ENCODE results near the gene VPS37C. TPM values are rescaled to one million over a fixed set of nuclear protein-coding genes. Genes with fewer than 3 reads are reported as not detected.
A peak's percentile ranks its signal among the peaks of the same experiment; 100 is the strongest.
"Not testable (repeated sequence)": the region's sequence is repeated elsewhere in the genome, so short reads cannot be mapped to it uniquely, and the experiment has no call there.

VPS37C gene
- 10 to 100 TPM; 14.7 to 42.0 (median 24.3) TPM for total RNA-seq

DNA sequence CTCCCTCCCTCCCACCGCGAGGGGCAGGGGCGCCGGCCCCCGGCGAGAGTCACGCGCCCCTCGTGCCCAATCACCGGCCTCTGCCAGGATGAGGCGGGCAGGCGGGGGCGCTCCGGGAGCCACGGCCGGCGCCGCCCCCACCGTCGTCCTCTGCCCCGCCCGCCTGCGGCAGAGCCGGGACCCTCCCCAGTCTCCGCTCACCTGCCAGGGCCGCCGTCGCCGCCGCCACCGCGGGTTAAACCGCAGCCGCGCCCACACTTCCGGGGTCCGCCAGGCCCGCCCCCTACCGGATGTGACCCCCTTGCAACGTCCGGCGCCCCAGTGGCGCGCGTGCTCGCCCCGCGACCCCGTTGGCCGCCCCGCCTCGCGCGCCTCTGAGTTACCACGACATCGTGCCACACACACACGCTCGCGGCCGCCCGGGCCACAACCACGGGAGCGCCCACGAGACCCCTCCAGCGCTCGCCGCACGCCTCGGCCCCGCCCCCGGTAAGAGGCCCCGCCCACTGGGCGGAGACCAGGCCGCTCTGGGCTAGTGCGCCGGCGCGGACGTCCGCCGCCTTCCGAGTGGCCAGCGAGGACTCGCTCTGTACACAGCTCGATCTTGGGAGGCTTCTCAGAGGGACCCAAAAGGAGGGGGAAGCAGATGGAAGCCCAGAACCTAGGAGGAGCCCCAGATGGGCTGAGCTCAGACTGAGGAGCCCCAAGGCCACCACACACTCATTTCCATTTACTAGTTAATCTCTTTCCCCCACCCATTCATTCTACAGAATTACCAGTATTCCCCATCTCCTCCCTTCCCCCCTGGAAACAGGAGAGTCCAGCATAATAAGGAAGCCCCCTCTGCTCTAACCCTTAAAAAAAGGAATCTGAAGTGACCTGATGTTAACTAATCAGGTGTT is at the start of gene VPS37C:
Gene VPS37C, minus strand, starts transcription at position 237 of the 902 bp plus-strand sequence. CDS start 22,597 bp downstream, outside the sequence.
- TF ChIP-seq POLR2AphosphoS5 (IDR thresholded peaks at IDR 0.05): peak; percentile 63 to 83
- TF ChIP-seq, protein P1, sequence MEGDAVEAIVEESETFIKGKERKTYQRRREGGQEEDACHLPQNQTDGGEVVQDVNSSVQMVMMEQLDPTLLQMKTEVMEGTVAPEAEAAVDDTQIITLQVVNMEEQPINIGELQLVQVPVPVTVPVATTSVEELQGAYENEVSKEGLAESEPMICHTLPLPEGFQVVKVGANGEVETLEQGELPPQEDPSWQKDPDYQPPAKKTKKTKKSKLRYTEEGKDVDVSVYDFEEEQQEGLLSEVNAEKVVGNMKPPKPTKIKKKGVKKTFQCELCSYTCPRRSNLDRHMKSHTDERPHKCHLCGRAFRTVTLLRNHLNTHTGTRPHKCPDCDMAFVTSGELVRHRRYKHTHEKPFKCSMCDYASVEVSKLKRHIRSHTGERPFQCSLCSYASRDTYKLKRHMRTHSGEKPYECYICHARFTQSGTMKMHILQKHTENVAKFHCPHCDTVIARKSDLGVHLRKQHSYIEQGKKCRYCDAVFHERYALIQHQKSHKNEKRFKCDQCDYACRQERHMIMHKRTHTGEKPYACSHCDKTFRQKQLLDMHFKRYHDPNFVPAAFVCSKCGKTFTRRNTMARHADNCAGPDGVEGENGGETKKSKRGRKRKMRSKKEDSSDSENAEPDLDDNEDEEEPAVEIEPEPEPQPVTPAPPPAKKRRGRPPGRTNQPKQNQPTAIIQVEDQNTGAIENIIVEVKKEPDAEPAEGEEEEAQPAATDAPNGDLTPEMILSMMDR (IDR thresholded peaks at IDR 0.05): peak in 4 of 6 experiments; percentile 58 to 67 (median 63)
- TF ChIP-seq POLR2A (IDR thresholded peaks at IDR 0.05): peak in 3 of 4 donors; percentile 73 to 87 (median 75)
- peak in 1 of 4 donors; percentile 5 for TF ChIP-seq EP300 (IDR thresholded peaks at IDR 0.05)
- no peaks in the 10 kb centered on the region for H3K27me3 ChIP-seq
- H3K9me3 ChIP-seq: no peaks in the 10 kb centered on the region
- H3K4me3 ChIP-seq: peak within 1 kb of the TSS; percentile 8 to 82 (median 77)
- peaks cover 0 to 4% (median 0%) of the 10 kb centered on the region in 4 donors for H3K36me3 ChIP-seq
- ATAC-seq (ENCODE audit: low FRiP score in 2 of 2): peak; percentile 97 to 98
- DNase-seq: peak; percentile 92 to 99
- 0 to 1% methylated on average over 7 to 25 of the region's 85 CpGs for WGBS, 2 donors
- peak within 1 kb of the TSS; percentile 90 to 99 (median 94) for H3K27ac ChIP-seq
- peaks cover 30 to 58% (median 37%) of the 10 kb centered on the region in 4 donors for H3K4me1 ChIP-seq

GRCh38 chr11:61210629-61211028 is 49.4 kb upstream of the VPS37C start:
- H3K27me3 ChIP-seq; DNase-seq; H3K27ac ChIP-seq; H3K9me3 ChIP-seq; H3K4me1 ChIP-seq; H3K36me3 ChIP-seq; H3K4me3 ChIP-seq; ATAC-seq (ENCODE audit: low FRiP score in 2 of 2): not testable (repeated sequence)
- no CpG with 5 or more reads among the region's 6 CpGs for WGBS, 2 donors

DNA sequence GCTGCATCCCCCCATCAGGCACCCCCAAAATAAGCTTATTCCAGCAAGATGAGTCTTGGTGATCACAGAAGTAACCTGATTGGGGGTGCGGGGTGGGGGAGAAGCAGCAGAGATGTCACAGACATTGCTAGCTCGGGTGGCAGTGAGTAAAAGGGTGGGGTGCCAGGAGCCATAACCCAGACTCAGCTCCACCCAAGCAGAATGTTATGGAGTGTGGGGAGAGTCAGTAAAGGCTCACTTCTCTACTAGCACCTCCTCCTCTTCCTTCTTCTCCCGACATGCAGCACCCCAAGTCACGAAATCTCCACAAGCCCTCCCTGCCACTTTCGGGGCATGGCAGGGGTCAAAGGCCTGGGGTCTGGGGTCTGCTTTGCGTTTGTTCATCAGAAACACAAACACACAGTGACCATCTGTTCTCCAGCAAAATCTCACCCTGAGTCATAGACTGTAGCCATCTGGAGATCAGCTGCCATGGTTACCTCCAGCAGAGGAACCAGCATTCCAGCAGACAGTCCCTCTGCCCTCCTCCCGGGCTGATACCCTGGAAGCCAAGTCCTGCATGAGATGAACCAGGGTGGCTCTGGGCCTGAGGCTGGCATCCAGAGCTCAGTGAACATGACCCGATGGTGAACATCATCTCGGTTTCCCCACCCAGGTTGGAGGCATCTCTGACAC is 46.5 kb upstream of the VPS37C start:
- H3K27me3 ChIP-seq; H3K27ac ChIP-seq; H3K4me3 ChIP-seq; H3K9me3 ChIP-seq; DNase-seq; ATAC-seq (ENCODE audit: low FRiP score in 2 of 2); H3K4me1 ChIP-seq; H3K36me3 ChIP-seq: not testable (repeated sequence)
- WGBS, 2 donors: no CpG with 5 or more reads among the region's 9 CpGs

- WGBS, 2 donors: 58 to 63% methylated on average over 12 to 14 of the region's 14 CpGs
- H3K27me3 ChIP-seq; H3K36me3 ChIP-seq; ATAC-seq (ENCODE audit: low FRiP score in 2 of 2); H3K4me1 ChIP-seq; DNase-seq; H3K9me3 ChIP-seq; H3K27ac ChIP-seq; H3K4me3 ChIP-seq: not testable (repeated sequence)
These were observed 43.4 kb upstream of the VPS37C start for GRCh38 chr11:61204502-61205059.

DNA sequence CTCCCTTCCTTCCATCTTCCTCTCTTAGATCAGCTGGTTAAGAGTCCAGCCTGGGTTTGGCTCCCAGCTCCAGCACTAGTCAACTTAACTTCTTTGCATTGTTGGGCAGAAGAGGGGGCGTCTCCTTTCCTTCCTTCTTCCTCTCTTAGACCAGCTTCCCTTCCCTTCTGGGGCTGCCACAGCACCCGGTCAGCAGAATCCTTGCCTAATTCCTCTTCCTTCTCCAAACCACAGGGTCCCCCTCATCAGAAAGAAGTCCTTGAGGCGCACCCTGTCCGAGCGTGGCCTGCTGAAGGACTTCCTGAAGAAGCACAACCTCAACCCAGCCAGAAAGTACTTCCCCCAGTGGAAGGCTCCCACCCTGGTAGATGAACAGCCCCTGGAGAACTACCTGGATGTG is 42.6 kb upstream of the VPS37C start:
- H3K9me3 ChIP-seq, H3K27ac ChIP-seq, DNase-seq, H3K4me3 ChIP-seq, H3K27me3 ChIP-seq, H3K4me1 ChIP-seq, H3K36me3 ChIP-seq: not testable (repeated sequence)
- ATAC-seq (ENCODE audit: low FRiP score in 2 of 2): peak; percentile 5 to 67
- WGBS, 2 donors: no CpG with 5 or more reads among the region's 5 CpGs

GRCh38 chr11:61202950-61203746 is 41.9 kb upstream of the VPS37C start, which contains the start of gene PGA3:
Gene PGA3 (plus strand): TSS chr11:61203515. CDS start chr11:61203565, 50 bp downstream.
- H3K36me3 ChIP-seq; ATAC-seq (ENCODE audit: low FRiP score in 2 of 2); H3K4me1 ChIP-seq; DNase-seq; H3K4me3 ChIP-seq; H3K27ac ChIP-seq; H3K9me3 ChIP-seq; H3K27me3 ChIP-seq: not testable (repeated sequence)
- 58 to 68% methylated on average over 12 of the region's 18 CpGs for WGBS, 2 donors

- Histone ChIP-seq H3K36me3 (no peaks in the 10 kb centered on the region), H3K9me3 (peaks cover 0 to 10% (median 0%) of the 10 kb centered on the region in 4 donors), H3K4me3 (no peak overlapping the region), H3K4me1 (no peaks in the 10 kb centered on the region), H3K27me3 (no peaks in the 10 kb centered on the region), H3K27ac (no peak overlapping the region)
- ATAC-seq (ENCODE audit: low FRiP score in 2 of 2): no peak
- TF ChIP-seq, protein P1 (IDR thresholded peaks at IDR 0.05): no peak
- TF ChIP-seq POLR2AphosphoS5 (IDR thresholded peaks at IDR 0.05): no peak
- no peak for TF ChIP-seq EP300 (IDR thresholded peaks at IDR 0.05)
- WGBS, 2 donors: 78 to 89% methylated on average over 12 to 14 of the region's 14 CpGs
- DNase-seq: no peak
These were observed 40.2 kb upstream of the VPS37C start for GRCh38 chr11:61201476-61201875.

Measured in upper lobe of left lung (tissue), 6 donors.